ENCODE data around the gene MRPS22. TPM values are rescaled to one million over a fixed set of nuclear protein-coding genes. Genes with fewer than 3 reads are reported as not detected.

Gene MRPS22
- total RNA-seq, 1 experiment from 2014 or later, result 95.1 TPM

DNA sequence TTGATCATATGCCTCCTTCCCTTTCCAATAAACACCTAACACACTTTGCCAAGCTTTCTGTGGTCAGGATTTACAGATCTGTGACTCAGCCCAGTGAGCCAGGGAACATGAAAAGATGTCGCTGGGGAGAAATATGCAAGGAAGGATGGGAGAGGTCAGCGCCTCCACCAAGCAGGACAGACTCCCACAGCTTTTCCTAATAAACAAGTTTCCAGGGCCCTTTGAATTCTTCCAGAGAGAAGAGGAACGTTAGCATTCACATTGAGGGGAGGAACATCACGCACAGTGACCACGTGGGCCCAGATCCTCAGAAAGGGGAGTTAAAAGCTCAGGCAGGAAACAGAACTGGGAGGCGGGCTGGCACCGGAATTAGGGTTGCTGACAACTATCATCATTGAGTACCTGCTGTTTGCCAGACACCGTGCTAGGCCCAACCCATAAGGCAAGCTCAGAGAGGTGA is 33.3 kb upstream of the MRPS22 start:
- Histone ChIP-seq H3K9ac (ENCODE audit: low read length) (peak overlapping the region; percentile 71), H2AFZ (ENCODE audit: low read depth, low read length, poor library complexity, severe bottlenecking) (no peak overlapping the region), H3K9me2 (ENCODE audit: insufficient read depth) (no peaks in the 10 kb centered on the region), H3K79me2 (ENCODE audit: insufficient read depth, low read length) (peaks cover 10% of the 10 kb centered on the region; the same call in 1 of the 2 replicates), H3K4me3 (replicated peaks in 1 of 2; ENCODE audit: low read depth in 1 of 2, low read length in 2 of 2) (0 out of 4 replicates have a peak overlapping the region, but pooled peaks of 1 of the 2 experiments have one; percentile 11), H3K27ac (ENCODE audit: low read depth, low read length) (peak overlapping the region; percentile 99), H3K36me3 (ENCODE audit: control insufficient read depth in 1 of 2, insufficient read depth in 2 of 2, low read length in 2 of 2) (no peaks in the 10 kb centered on the region), H3K9me3 (ENCODE audit: control insufficient read depth in 1 of 2, insufficient read depth in 1 of 2, low read depth in 1 of 2, low read length in 2 of 2) (no peaks in the 10 kb centered on the region), H3K27me3 (ENCODE audit: insufficient read depth, low read length) (no peaks in the 10 kb centered on the region), H4K20me1 (ENCODE audit: insufficient read depth) (no peaks in the 10 kb centered on the region), H3K4me1 (ENCODE audit: control insufficient read depth in 1 of 2, insufficient read depth in 2 of 2, low read length in 2 of 2) (peaks cover 85 to 97% of the 10 kb centered on the region in 2 experiments), H3K4me2 (ENCODE audit: low read length) (peak overlapping the region; percentile 67)
- ATAC-seq (peak; percentile 71), DNase-seq (ENCODE audit: low read depth, low spot score) (peak; percentile 94)
- ChIA-PET POLR2A (interaction anchor here (1.1 to 15.9 kb wide), 3 partner anchors 8 to 11 kb away, joined by 4 to 198 read pairs (median 34); no protein-coding TSS in a partner anchor), CTCF (interaction anchor here (0.6 to 2.1 kb wide), 8 partner anchors 8 to 375 kb away, joined by 3 to 25 read pairs (median 5); no protein-coding TSS in a partner anchor), RAD21 (ENCODE audit: low non-redundant PET in 1 of 2, low total read pairs in 2 of 2, uncharacterized antibody in 2 of 2, unreplicated experiment in 2 of 2) (interaction anchor here (0.8 to 1.9 kb wide), 5 partner anchors 8 to 198 kb away, joined by 3 to 9 read pairs (median 4); no protein-coding TSS in a partner anchor)
- no peak for TF ChIP-seq POLR2A (IDR thresholded peaks at IDR 0.05; ENCODE audit: borderline replicate concordance, extremely low read depth, insufficient read depth, insufficient read length)
- TF ChIP-seq POLR2AphosphoS5 (IDR thresholded peaks at IDR 0.05; ENCODE audit: low read depth, low read length), result peak; percentile 51; the same call in 1 of the 2 replicates
- TF ChIP-seq, protein P1, sequence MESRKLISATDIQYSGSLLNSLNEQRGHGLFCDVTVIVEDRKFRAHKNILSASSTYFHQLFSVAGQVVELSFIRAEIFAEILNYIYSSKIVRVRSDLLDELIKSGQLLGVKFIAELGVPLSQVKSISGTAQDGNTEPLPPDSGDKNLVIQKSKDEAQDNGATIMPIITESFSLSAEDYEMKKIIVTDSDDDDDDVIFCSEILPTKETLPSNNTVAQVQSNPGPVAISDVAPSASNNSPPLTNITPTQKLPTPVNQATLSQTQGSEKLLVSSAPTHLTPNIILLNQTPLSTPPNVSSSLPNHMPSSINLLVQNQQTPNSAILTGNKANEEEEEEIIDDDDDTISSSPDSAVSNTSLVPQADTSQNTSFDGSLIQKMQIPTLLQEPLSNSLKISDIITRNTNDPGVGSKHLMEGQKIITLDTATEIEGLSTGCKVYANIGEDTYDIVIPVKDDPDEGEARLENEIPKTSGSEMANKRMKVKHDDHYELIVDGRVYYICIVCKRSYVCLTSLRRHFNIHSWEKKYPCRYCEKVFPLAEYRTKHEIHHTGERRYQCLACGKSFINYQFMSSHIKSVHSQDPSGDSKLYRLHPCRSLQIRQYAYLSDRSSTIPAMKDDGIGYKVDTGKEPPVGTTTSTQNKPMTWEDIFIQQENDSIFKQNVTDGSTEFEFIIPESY (IDR thresholded peaks at IDR 0.05; ENCODE audit: extremely low read depth, insufficient replicate concordance, low read length), result peak; percentile 47
- peak; percentile 84 for TF ChIP-seq YY1 (IDR thresholded peaks at IDR 0.05; ENCODE audit: extremely low read depth, insufficient replicate concordance, low read depth, low read length)
- no peak for TF ChIP-seq EZH2 (IDR thresholded peaks at IDR 0.05)
- TF ChIP-seq, protein P2, sequence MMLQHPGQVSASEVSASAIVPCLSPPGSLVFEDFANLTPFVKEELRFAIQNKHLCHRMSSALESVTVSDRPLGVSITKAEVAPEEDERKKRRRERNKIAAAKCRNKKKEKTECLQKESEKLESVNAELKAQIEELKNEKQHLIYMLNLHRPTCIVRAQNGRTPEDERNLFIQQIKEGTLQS (IDR thresholded peaks at IDR 0.05), result no peak
- peak; percentile 96 for TF ChIP-seq TCF7L2 (IDR thresholded peaks at IDR 0.05; ENCODE audit: borderline replicate concordance, extremely low read depth, insufficient read depth, insufficient read length)
- intact Hi-C loops (cut with micrococcal nuclease), result loop anchor here (1.0 to 10.0 kb wide), 2 partner anchors 8 to 716 kb away; partner anchors contain the start of gene CEP70
- BruUV-seq (replicated peaks), result no TSS peak

Data from HCT116 (cell line).